H1 (cell line): ENCODE results near the gene NDUFV1. TPM values are rescaled to one million over a fixed set of nuclear protein-coding genes. Genes with fewer than 3 reads are reported as not detected.

ENCODE experiments used
- ASH2L ChIP-seq: fragments of 200-600, 300-600 bp; sonication (generic); IDR thresholded peaks from one replicate; pipeline ENCODE4 v1.7.1; 2017; ENCODE audit warnings: low read length
- BRCA1 ChIP-seq: IDR thresholded peaks from 2 replicates; pipeline ENCODE4 v1.6.1; 2012; ENCODE audit warnings: low read depth, low read length, improper control_type of control experiment
- CBX5 ChIP-seq: fragments of 300-800, 300-1000 bp; sonication (generic); IDR thresholded peaks from 2 replicates; pipeline ENCODE4 v1.7.1; 2016; ENCODE audit warnings: antibody characterized with exemption, low read length, low read depth
- CBX8 ChIP-seq: fragments of 300-800, 300-1000 bp; sonication (generic); IDR thresholded peaks from 2 replicates; pipeline ENCODE4 v1.7.1; 2016; ENCODE audit warnings: low read depth, low read length, borderline replicate concordance
- CHD1 ChIP-seq: IDR thresholded peaks from 2 replicates; pipeline ENCODE4 v1.6.1; 2012; ENCODE audit warnings: low read depth, low read length, improper control_type of control experiment
- CREB1 ChIP-seq: IDR thresholded peaks from 2 replicates; pipeline ENCODE4 v1.6.1; 2012; ENCODE audit warnings: inconsistent platforms
- EGR1 ChIP-seq: IDR thresholded peaks from 2 replicates; pipeline ENCODE4 v1.6.1; 2011; ENCODE audit warnings: low read depth, low read length, borderline replicate concordance
- GTF2F1 ChIP-seq: IDR thresholded peaks from 2 replicates; pipeline ENCODE4 v1.6.1; 2012; ENCODE audit warnings: low read depth, low read length, improper control_type of control experiment, borderline replicate concordance
- JUN ChIP-seq: IDR thresholded peaks from 2 replicates; pipeline ENCODE4 v1.6.1; 2011; ENCODE audit warnings: low read depth, mild to moderate bottlenecking, improper control_type of control experiment, low read length
- KDM5A ChIP-seq: fragments of 200-600 bp; IDR thresholded peaks from 2 replicates; pipeline ENCODE4 v1.7.1; 2012; ENCODE audit warnings: mild to moderate bottlenecking, low read length, inconsistent platforms, mixed read lengths
- MAX ChIP-seq: IDR thresholded peaks from 2 replicates; pipeline ENCODE4 v1.6.1; 2012; ENCODE audit warnings: inconsistent platforms
- PHF8 ChIP-seq: fragments of 200-600 bp; sonication (generic); conservative IDR thresholded peaks from 2 replicates; pipeline ENCODE4 v1.7.1; 2012; ENCODE audit warnings: low read depth, mild to moderate bottlenecking, inconsistent platforms, low read length, moderate library complexity
- RFX5 ChIP-seq: IDR thresholded peaks from 2 replicates; pipeline ENCODE4 v1.6.1; 2011; ENCODE audit warnings: low read depth, low read length, improper control_type of control experiment, borderline replicate concordance
- RNF2 ChIP-seq: fragments of 200-900, 300-1000 bp; sonication (generic); IDR thresholded peaks from 2 replicates; pipeline ENCODE4 v1.7.1; 2016; ENCODE audit warnings: borderline replicate concordance, low read depth, mild to moderate bottlenecking, antibody characterized with exemption, low read length; ENCODE audit not compliant: poor library complexity, severe bottlenecking; ENCODE audit errors: missing control alignments
- SAP30 ChIP-seq: fragments of 300-600 bp; sonication (generic); IDR thresholded peaks from 2 replicates; pipeline ENCODE4 v1.7.1; 2012; ENCODE audit warnings: low read length, moderate library complexity, mild to moderate bottlenecking, inconsistent platforms; ENCODE audit not compliant: insufficient read depth, insufficient replicate concordance
- SIN3A ChIP-seq, 2 experiments: IDR thresholded peaks in 1 of 2; conservative IDR thresholded peaks in 1 of 2; 2 replicates each; pipeline ENCODE4 v1.6.1; 2011 to 2012; ENCODE audit warnings: low read length in 2 of 2, improper control_type of control experiment in 1 of 2, low read depth in 1 of 2, mild to moderate bottlenecking in 1 of 2
- SIX5 ChIP-seq: IDR thresholded peaks from 2 replicates; pipeline ENCODE4 v1.6.1; 2011; ENCODE audit warnings: mild to moderate bottlenecking, low read depth, low read length
- SP2 ChIP-seq: IDR thresholded peaks from 2 replicates; pipeline ENCODE4 v1.6.1; 2012; ENCODE audit warnings: mild to moderate bottlenecking, low read length, inconsistent platforms
- SRF ChIP-seq: IDR thresholded peaks from 2 replicates; pipeline ENCODE4 v1.6.1; 2011; ENCODE audit warnings: mild to moderate bottlenecking, low read depth, low read length, moderate library complexity
- SUZ12 ChIP-seq: fragments of 200-600 bp; sonication (generic); IDR thresholded peaks from 2 replicates; pipeline ENCODE4 v1.6.1; 2012; ENCODE audit warnings: mild to moderate bottlenecking, inconsistent platforms, low read length, moderate library complexity, mixed read lengths
- TCF12 ChIP-seq: IDR thresholded peaks from 2 replicates; pipeline ENCODE4 v1.6.1; 2011; ENCODE audit warnings: low read depth, mild to moderate bottlenecking, low read length
- YY1 ChIP-seq: IDR thresholded peaks from 2 replicates; pipeline ENCODE4 v1.6.1; 2011; ENCODE audit warnings: low read depth, mild to moderate bottlenecking, low read length
- polyA plus RNA-seq, 7 experiments: library from polyadenylated mRNA; depleted of rRNA in 3 of 7; stranded (reverse) in 5 of 7; unstranded in 2 of 7; fragments of >200 nt in 5 of 7; fragments of 200-250 nt in 2 of 7; gene quantifications; 1 replicate in 5 of 7; 2 replicates in 1 of 7; 4 replicates in 1 of 7; pipeline versions ENCODE4 v1.2.1 to v1.2.3, GENCODE V29; 2011 to 2013; ENCODE audit warnings: missing spikeins in 2 of 7, mixed read lengths in 2 of 7
- total RNA-seq: library from RNA; stranded (reverse); fragmentation: NEBNext Ultra II Directional; extraction: Animal tissue kit (Norgen Biotek cat#: 25700); gene quantifications from 2 replicates; pipeline ENCODE4 v1.2.1, GENCODE V29; 2021
- TF ChIP-seq, protein P1 (sequence below): IDR thresholded peaks from 2 replicates; pipeline ENCODE4 v1.6.1; 2011; ENCODE audit warnings: low read length, improper control_type of control experiment

NDUFV1 gene
- total and polyA plus RNA-seq, 2 of the 8 experiments (the other 6 are each of a cell fraction or from before 2014, with no cell fraction given), result 125 to 131 TPM

DNA sequence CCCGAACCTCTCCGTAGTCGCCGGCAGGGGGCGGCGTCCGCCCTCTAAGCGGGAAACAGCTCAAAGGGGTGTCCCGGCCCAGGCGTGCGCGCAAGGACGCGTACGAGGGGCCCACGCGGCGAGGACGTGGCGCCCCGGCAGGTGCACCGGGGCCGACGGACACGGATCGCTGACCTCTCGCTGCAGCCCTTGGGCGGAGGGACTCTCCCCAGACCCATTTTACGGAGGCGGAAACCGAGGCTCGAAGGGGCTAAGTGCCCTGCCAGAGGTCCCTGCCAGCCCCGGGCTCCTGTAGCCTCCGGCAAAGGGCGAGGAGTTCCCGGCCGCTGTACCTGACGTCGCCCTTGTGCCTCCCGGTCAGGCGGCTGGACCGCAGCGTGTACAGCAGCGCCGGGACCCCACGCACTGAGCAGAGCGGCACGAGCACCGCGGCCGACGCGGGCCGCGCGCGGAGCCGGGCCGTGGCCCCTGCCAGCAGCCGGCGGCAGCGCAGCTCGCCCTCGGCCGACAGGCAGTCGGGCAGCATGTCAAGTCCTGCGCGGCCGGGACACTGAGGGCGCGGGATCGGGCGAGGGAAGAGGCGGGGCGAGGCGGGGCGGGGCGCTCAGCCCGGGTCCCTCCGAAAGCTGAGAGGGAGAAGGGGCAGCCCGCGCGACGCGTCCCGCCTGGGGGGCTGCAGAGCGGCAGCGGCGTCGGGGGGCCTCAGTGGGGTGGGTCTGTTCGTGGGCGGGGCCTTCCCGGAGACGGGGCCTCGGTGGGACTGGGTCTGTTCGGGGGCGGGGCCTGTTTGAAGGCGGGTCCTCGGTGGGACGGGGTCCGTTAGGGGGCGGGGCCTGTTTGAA, 22.9 kb downstream of the NDUFV1 start, which contains the start of gene NUDT8 (continued):
- TF ChIP-seq PHF8 (peak; percentile 22; the same call in 1 of the 2 replicates), CHD1 (no peak), CBX5 (no peak), YY1 (0 out of 2 replicates have a peak, but pooled peaks have one; percentile 28), TCF12 (no peak), RFX5 (no peak), CREB1 (0 out of 2 replicates have a peak, but pooled peaks have one; percentile 14), RNF2 (no peak), GTF2F1 (no peak), CBX8 (no peak), SRF (no peak), JUN (no peak), KDM5A (no peak), SIX5 (no peak), SAP30 (no peak), SIN3A (conservative IDR thresholded peaks at IDR 0.05 in 1 of 2, IDR thresholded peaks at IDR 0.05 in 1 of 2; ENCODE audit: low read depth in 1 of 2, low read length in 2 of 2) (0 out of 4 replicates have a peak, but pooled peaks have one; percentile 38 to 64), SUZ12 (no peak), ASH2L (no peak), MAX (peak; percentile 80), EGR1 (no peak), SP2 (no peak), BRCA1 (no peak)
- TF ChIP-seq, protein P1, sequence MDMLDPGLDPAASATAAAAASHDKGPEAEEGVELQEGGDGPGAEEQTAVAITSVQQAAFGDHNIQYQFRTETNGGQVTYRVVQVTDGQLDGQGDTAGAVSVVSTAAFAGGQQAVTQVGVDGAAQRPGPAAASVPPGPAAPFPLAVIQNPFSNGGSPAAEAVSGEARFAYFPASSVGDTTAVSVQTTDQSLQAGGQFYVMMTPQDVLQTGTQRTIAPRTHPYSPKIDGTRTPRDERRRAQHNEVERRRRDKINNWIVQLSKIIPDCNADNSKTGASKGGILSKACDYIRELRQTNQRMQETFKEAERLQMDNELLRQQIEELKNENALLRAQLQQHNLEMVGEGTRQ, result no peak
